Muscle of leg (tissue), 11 donors: ENCODE results near the gene LTO1. TPM values are rescaled to one million over a fixed set of nuclear protein-coding genes. Genes with fewer than 3 reads are reported as not detected.

Experiments
- DNase-seq: peaks from one replicate; pipeline ENCODE4 v3.0.0; 2013
- H3K27ac ChIP-seq: one replicate; pipeline ENCODE4 v1.5.1; 2013; ENCODE audit warnings: mild to moderate bottlenecking, low read length, control low read depth
- H3K27me3 ChIP-seq: one replicate; pipeline ENCODE4 v1.6.1; 2013; ENCODE audit warnings: low read length; ENCODE audit not compliant: control insufficient read depth, insufficient read depth
- H3K36me3 ChIP-seq: one replicate; pipeline ENCODE4 v1.6.1; 2013; ENCODE audit warnings: low read length; ENCODE audit not compliant: control insufficient read depth, insufficient read depth
- H3K4me1 ChIP-seq: one replicate; pipeline ENCODE4 v1.6.1; 2013; ENCODE audit warnings: low read length; ENCODE audit not compliant: control insufficient read depth, insufficient read depth
- H3K4me3 ChIP-seq: one replicate; pipeline ENCODE4 v1.5.1; 2013; ENCODE audit warnings: low read length, control low read depth
- H3K9me3 ChIP-seq: replicated peaks from 2 replicates; pipeline ENCODE4 v1.6.1; 2013; ENCODE audit warnings: low read depth, low read length; ENCODE audit not compliant: control insufficient read depth
- WGBS: methylation state at CpG from one replicate; pipeline ENCODE4 v1.1.5; 2013; ENCODE audit warnings: missing lambda C conversion rate; ENCODE audit not compliant: insufficient coverage; 5-methylcytosine and 5-hydroxymethylcytosine counted together
- polyA plus RNA-seq, 8 donors: library from polyadenylated mRNA; unstranded; fragments of 120-200 nt; gene quantifications; one replicate each; pipeline versions ENCODE4 v1.2.1 to v1.2.3, GENCODE V29; 2013; ENCODE audit warnings: inconsistent platforms in 1 of 8, low replicate concordance in 1 of 8; ENCODE audit not compliant: insufficient read length in 8 of 8, insufficient read depth in 1 of 8
- total RNA-seq: library from RNA; stranded (reverse); fragments of 120-200 nt; gene quantifications from one replicate; pipeline ENCODE4 v1.2.4, GENCODE V29; 2013

LTO1 gene
- total and polyA plus RNA-seq, 9 donors = 12.2 to 22.2 (median 18.7) TPM

GRCh38 chr11:69666752-69667536 lies 8.2 kb downstream of the LTO1 start:
- DNase-seq = no peak
- H3K4me1 ChIP-seq = peaks cover 8% of the 10 kb centered on the region
- H3K27me3 ChIP-seq = no peaks in the 10 kb centered on the region
- H3K36me3 ChIP-seq = peaks cover 66% of the 10 kb centered on the region
- 89% methylated on average over 13 of the region's 33 CpGs for WGBS
- H3K4me3 ChIP-seq = no peak overlapping the region
- H3K27ac ChIP-seq = no peak overlapping the region
- no peaks in the 10 kb centered on the region for H3K9me3 ChIP-seq

GRCh38 chr11:69666261-69666660 lies 8.9 kb downstream of the LTO1 start:
- WGBS = 85% methylated on average over 4 of the region's 14 CpGs

GRCh38 chr11:69665669-69666068 lies 9.5 kb downstream of the LTO1 start:
- WGBS = 91% methylated on average over 7 of the region's 11 CpGs
- Histone ChIP-seq H3K27me3 (no peaks in the 10 kb centered on the region), H3K4me3 (no peak overlapping the region), H3K27ac (no peak overlapping the region), H3K9me3 (no peaks in the 10 kb centered on the region), H3K4me1 (peaks cover 8% of the 10 kb centered on the region), H3K36me3 (peaks cover 64% of the 10 kb centered on the region)
- DNase-seq = no peak

More at GRCh38 chr11:69666261-69666660, 8.9 kb downstream of the LTO1 start:
- Histone ChIP-seq H3K4me1 (peaks cover 8% of the 10 kb centered on the region), H3K4me3 (no peak overlapping the region), H3K36me3 (peaks cover 59% of the 10 kb centered on the region), H3K27me3 (no peaks in the 10 kb centered on the region), H3K27ac (no peak overlapping the region), H3K9me3 (no peaks in the 10 kb centered on the region)
- no peak for DNase-seq

GRCh38 chr11:69664901-69665300 lies 10.3 kb downstream of the LTO1 start:
- peaks cover 58% of the 10 kb centered on the region for H3K36me3 ChIP-seq
- no peak overlapping the region for H3K27ac ChIP-seq
- no peak overlapping the region for H3K4me3 ChIP-seq
- peaks cover under 1% of the 10 kb centered on the region for H3K4me1 ChIP-seq
- 79% methylated on average over 8 of the region's 8 CpGs for WGBS
- no peaks in the 10 kb centered on the region for H3K27me3 ChIP-seq
- DNase-seq = no peak
- H3K9me3 ChIP-seq = no peaks in the 10 kb centered on the region

- H3K9me3 ChIP-seq = no peaks in the 10 kb centered on the region
- no peak overlapping the region for H3K27ac ChIP-seq
- H3K4me3 ChIP-seq = no peak overlapping the region
- no peaks in the 10 kb centered on the region for H3K4me1 ChIP-seq
- no peak for DNase-seq
- WGBS = 91% methylated on average over 16 of the region's 17 CpGs
- no peaks in the 10 kb centered on the region for H3K27me3 ChIP-seq
- peaks cover 51% of the 10 kb centered on the region for H3K36me3 ChIP-seq
Observed at GRCh38 chr11:69664103-69664775, 10.9 kb downstream of the LTO1 start.

- H3K9me3 ChIP-seq = no peaks in the 10 kb centered on the region
- peaks cover 47% of the 10 kb centered on the region for H3K36me3 ChIP-seq
- DNase-seq = no peak
- WGBS = 95% methylated on average over 5 of the region's 6 CpGs
- no peak overlapping the region for H3K4me3 ChIP-seq
- H3K4me1 ChIP-seq = peaks cover 8% of the 10 kb centered on the region
- H3K27me3 ChIP-seq = no peaks in the 10 kb centered on the region
- H3K27ac ChIP-seq = no peak overlapping the region
Observed at GRCh38 chr11:69663326-69663725, 11.8 kb downstream of the LTO1 start.

GRCh38 chr11:69662806-69663205 lies 12.3 kb downstream of the LTO1 start:
- 70% methylated on average over 5 of the region's 13 CpGs for WGBS
- Histone ChIP-seq H3K4me3 (no peak overlapping the region), H3K4me1 (peaks cover 14% of the 10 kb centered on the region), H3K27ac (no peak overlapping the region), H3K27me3 (no peaks in the 10 kb centered on the region), H3K9me3 (no peaks in the 10 kb centered on the region), H3K36me3 (peaks cover 44% of the 10 kb centered on the region)
- no peak for DNase-seq

- DNase-seq = no peak
- no peak overlapping the region for H3K4me3 ChIP-seq
- H3K27me3 ChIP-seq = no peaks in the 10 kb centered on the region
- peaks cover 18% of the 10 kb centered on the region for H3K4me1 ChIP-seq
- no peaks in the 10 kb centered on the region for H3K9me3 ChIP-seq
- no peak overlapping the region for H3K27ac ChIP-seq
- WGBS = 65% methylated on average over 15 of the region's 16 CpGs
- H3K36me3 ChIP-seq = peaks cover 38% of the 10 kb centered on the region
Observed at GRCh38 chr11:69662021-69662698, 13.0 kb downstream of the LTO1 start.

- Histone ChIP-seq H3K4me1 (peaks cover 18% of the 10 kb centered on the region), H3K9me3 (no peaks in the 10 kb centered on the region), H3K4me3 (no peak overlapping the region), H3K36me3 (peaks cover 31% of the 10 kb centered on the region), H3K27ac (no peak overlapping the region), H3K27me3 (no peaks in the 10 kb centered on the region)
- DNase-seq = no peak
- 75% methylated on average over 7 of the region's 10 CpGs for WGBS
Observed at GRCh38 chr11:69661413-69661715, 13.8 kb downstream of the LTO1 start.

- Histone ChIP-seq H3K4me1 (peaks cover 18% of the 10 kb centered on the region), H3K4me3 (no peak overlapping the region), H3K27ac (no peak overlapping the region), H3K9me3 (no peaks in the 10 kb centered on the region), H3K27me3 (no peaks in the 10 kb centered on the region), H3K36me3 (peaks cover 22% of the 10 kb centered on the region)
- no peak for DNase-seq
- WGBS = 88% methylated on average over 3 of the region's 4 CpGs
Observed at GRCh38 chr11:69660001-69660500, 15.1 kb downstream of the LTO1 start.
